Testis (tissue), 3 donors: ENCODE measurements around the gene ARHGAP25. TPM values are rescaled to one million over a fixed set of nuclear protein-coding genes. Genes with fewer than 3 reads are reported as not detected.

Source experiments
- DNase-seq: peaks from one replicate; pipeline ENCODE4 v3.0.0-alpha.2; 2019
- H3K27ac ChIP-seq, 2 donors: fragments of 200-600 bp; sonication (generic); one replicate each; pipeline ENCODE4 v1.5.1; 2019
- H3K27me3 ChIP-seq: fragments of 200-600 bp; sonication (generic); one replicate; pipeline ENCODE4 v1.5.1; 2019
- H3K36me3 ChIP-seq: fragments of 200-600 bp; sonication (generic); one replicate; pipeline ENCODE4 v1.5.1; 2017; ENCODE audit warnings: low read depth; ENCODE audit errors: missing control alignments
- H3K4me1 ChIP-seq: fragments of 200-600 bp; sonication (generic); one replicate; pipeline ENCODE4 v1.5.1; 2019
- H3K4me3 ChIP-seq, 2 donors: fragments of 200-600 bp; sonication (generic); one replicate each; pipeline ENCODE4 v1.5.1; 2017 to 2019
- H3K9me3 ChIP-seq: fragments of 200-600 bp; sonication (generic); one replicate; pipeline ENCODE4 v1.5.1; 2017
- POLR2A ChIP-seq: fragments of 450-650 bp; IDR thresholded peaks from one replicate; pipeline ENCODE4 v1.6.1; 2017; ENCODE audit warnings: antibody characterized with exemption, mild to moderate bottlenecking, moderate library complexity
- WGBS, 2 donors: methylation state at CpG; one replicate each; pipeline ENCODE4 v1.1.5; 2018; 5-methylcytosine and 5-hydroxymethylcytosine counted together
- intact Hi-C: fragments of 100-400 bp; cut with DNase I; formaldehyde crosslinking; loops from one replicate; pipeline ENCODE4 v1.15.1; 2023; ENCODE audit warnings: low total_unique reads
- polyA plus RNA-seq: library from polyadenylated mRNA; stranded (reverse); fragments of 350-450 nt; fragmentation: Illumina TruSeq; extraction: RNeasy Lipid Tissue Mini Kit (QIAGEN cat#74804); gene quantifications from one replicate; pipeline ENCODE4 v1.2.3, GENCODE V29; 2014; ENCODE audit warnings: low read depth, low replicate concordance; ENCODE audit not compliant: insufficient read depth
- total RNA-seq, 2 donors: library from RNA; depleted of rRNA; stranded (reverse); fragments of >200 nt; gene quantifications; one replicate each; pipeline ENCODE4 v1.2.3, GENCODE V29; 2016
- TF ChIP-seq, protein P1 (sequence below), 3 experiments: fragments of 450-650 bp in 2 of 3; fragments of 200-600 bp in 1 of 3; sonication (generic) in 1 of 3; IDR thresholded peaks; one replicate each; pipeline ENCODE4 v1.5.1; 2016 to 2019; ENCODE audit warnings: antibody characterized with exemption in 3 of 3, mild to moderate bottlenecking in 2 of 3, moderate library complexity in 1 of 3

The ARHGAP25 gene
- total and polyA plus RNA-seq, 3 donors from 2014 or later = 6.2 to 8.2 (median 6.7) TPM

DNA sequence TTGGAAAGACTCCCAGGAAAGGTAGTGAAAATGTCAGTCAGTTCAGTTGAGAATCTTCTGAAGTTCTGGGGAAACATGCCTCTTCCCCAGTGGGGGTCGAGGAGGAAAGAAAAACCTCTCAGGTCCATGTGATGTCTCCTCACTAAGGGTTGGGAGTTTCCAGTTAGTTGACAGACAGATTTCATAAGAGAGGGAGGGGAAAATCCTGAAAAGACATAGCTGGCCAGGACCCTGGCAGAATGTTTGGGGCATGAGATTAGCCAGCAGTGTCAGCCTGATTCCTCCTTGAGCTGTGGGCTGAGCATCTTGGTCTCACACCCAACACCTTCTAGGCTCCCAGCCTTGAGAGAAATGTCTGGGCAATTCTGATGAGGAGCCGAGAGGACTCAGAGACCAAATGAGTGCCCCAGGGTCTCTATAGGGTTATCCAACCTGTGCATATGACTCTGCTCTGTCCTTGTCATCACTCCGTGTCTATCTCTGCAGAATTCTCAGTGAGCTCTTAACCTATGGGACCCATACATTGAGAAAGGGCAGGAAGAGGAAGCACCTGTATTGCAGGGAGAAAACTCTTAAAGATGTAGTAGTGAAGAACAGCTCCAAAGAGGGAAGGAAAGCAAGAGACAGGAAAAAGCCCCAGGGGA, 122.7 kb downstream of the ARHGAP25 start:
- Histone ChIP-seq H3K4me1 (no peaks in the 10 kb centered on the region), H3K4me3 (no peak overlapping the region), H3K27me3 (no peaks in the 10 kb centered on the region), H3K27ac (no peak overlapping the region), H3K9me3 (no peaks in the 10 kb centered on the region), H3K36me3 (no peaks in the 10 kb centered on the region)
- 67 to 86% methylated on average over 1 to 3 of the region's 3 CpGs for WGBS, 2 donors
- intact Hi-C loops = no loop called here
- TF ChIP-seq, protein P1, sequence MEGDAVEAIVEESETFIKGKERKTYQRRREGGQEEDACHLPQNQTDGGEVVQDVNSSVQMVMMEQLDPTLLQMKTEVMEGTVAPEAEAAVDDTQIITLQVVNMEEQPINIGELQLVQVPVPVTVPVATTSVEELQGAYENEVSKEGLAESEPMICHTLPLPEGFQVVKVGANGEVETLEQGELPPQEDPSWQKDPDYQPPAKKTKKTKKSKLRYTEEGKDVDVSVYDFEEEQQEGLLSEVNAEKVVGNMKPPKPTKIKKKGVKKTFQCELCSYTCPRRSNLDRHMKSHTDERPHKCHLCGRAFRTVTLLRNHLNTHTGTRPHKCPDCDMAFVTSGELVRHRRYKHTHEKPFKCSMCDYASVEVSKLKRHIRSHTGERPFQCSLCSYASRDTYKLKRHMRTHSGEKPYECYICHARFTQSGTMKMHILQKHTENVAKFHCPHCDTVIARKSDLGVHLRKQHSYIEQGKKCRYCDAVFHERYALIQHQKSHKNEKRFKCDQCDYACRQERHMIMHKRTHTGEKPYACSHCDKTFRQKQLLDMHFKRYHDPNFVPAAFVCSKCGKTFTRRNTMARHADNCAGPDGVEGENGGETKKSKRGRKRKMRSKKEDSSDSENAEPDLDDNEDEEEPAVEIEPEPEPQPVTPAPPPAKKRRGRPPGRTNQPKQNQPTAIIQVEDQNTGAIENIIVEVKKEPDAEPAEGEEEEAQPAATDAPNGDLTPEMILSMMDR (IDR thresholded peaks at IDR 0.05) = no peak
- no peak for TF ChIP-seq POLR2A
- DNase-seq = no peak

- Histone ChIP-seq H3K27me3 (no peaks in the 10 kb centered on the region), H3K27ac (no peak overlapping the region), H3K36me3 (no peaks in the 10 kb centered on the region), H3K4me1 (peaks cover 4% of the 10 kb centered on the region), H3K9me3 (no peaks in the 10 kb centered on the region), H3K4me3 (no peak overlapping the region)
- no peak for DNase-seq
- 85 to 87% methylated on average over 4 of the region's 4 CpGs for WGBS, 2 donors
- intact Hi-C loops = no loop called here
- TF ChIP-seq, protein P1 (IDR thresholded peaks at IDR 0.05) = no peak
- TF ChIP-seq POLR2A = no peak
Measured at GRCh38 chr2:68857855-68858456, 123.3 kb downstream of the ARHGAP25 start.

DNA sequence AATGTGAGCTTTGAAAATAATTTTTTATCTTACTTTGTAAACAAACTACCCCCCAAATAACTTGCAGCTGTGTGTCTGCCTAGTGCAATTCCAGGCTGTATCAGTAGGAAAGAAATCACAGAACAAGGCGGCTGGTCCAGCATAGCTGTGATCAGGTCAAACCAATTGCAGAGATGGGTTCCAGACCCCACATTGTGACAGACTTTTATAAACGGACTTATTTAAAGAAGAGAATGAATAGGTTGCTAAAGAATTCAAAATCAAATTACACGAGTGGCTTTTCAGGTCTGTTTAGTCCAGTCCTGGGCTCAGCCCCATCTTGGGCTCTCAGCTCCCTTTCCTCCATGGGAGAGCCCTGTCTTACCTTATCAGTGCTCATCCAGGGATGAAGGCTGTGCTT, 125.5 kb downstream of the ARHGAP25 start:
- Histone ChIP-seq H3K4me3 (no peak overlapping the region), H3K36me3 (no peaks in the 10 kb centered on the region), H3K27ac (no peak overlapping the region), H3K9me3 (no peaks in the 10 kb centered on the region), H3K27me3 (no peaks in the 10 kb centered on the region), H3K4me1 (peaks cover 7% of the 10 kb centered on the region)
- intact Hi-C loops = no loop called here
- 85 to 93% methylated on average over 3 of the region's 3 CpGs for WGBS, 2 donors
- TF ChIP-seq POLR2A = no peak
- TF ChIP-seq, protein P1 (IDR thresholded peaks at IDR 0.05) = no peak
- DNase-seq = no peak

DNA sequence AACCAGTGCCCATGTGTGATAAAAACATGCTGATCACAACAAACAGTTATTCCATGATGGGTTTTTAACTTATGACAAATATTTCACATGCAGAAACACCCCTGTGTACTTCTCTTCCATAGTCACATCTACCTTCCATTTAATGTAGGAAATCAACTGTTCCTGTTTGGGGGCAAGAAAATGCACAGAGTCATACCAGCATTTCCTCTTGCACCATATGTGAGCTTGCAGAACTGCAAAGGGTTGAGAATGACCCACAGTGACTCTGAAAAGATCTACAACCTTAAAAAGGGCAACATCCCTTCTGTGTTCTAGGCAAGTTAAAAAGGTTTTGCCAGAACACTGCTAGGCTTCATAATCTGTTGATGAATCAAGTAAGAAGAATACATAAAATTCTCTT, 126.7 kb downstream of the ARHGAP25 start:
- Histone ChIP-seq H3K27me3 (no peaks in the 10 kb centered on the region), H3K36me3 (no peaks in the 10 kb centered on the region), H3K9me3 (no peaks in the 10 kb centered on the region), H3K4me3 (no peak overlapping the region), H3K4me1 (peaks cover 7% of the 10 kb centered on the region), H3K27ac (no peak overlapping the region)
- no peak for TF ChIP-seq POLR2A
- TF ChIP-seq, protein P1 (IDR thresholded peaks at IDR 0.05) = no peak
- intact Hi-C loops = no loop called here
- no peak for DNase-seq

DNA sequence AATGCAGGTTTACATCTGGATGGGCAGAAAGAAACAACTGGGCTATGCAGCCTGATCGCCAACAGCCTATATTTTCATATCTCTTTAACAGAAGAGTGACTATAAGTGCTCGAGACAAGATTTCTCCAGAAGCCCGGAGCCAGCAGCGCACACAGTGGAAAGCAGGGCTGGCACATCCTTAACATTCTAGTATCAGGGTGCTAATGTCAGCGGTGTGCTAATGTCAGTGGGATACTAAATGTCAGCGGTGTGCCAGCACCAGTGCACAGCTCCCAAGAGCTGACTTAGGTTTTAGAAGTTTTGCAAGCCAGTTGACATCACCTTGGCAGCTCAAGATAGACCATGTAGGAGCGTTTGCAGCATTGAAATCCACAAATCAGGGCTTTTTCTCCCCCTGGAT, 128.3 kb downstream of the ARHGAP25 start:
- DNase-seq = no peak
- peaks cover 7% of the 10 kb centered on the region for H3K4me1 ChIP-seq
- intact Hi-C loops = no loop called here
- WGBS, 2 donors = 29 to 35% methylated on average over 5 to 7 of the region's 7 CpGs
- H3K27me3 ChIP-seq = no peaks in the 10 kb centered on the region
- H3K27ac ChIP-seq = no peak overlapping the region
- H3K9me3 ChIP-seq = no peaks in the 10 kb centered on the region
- no peaks in the 10 kb centered on the region for H3K36me3 ChIP-seq
- TF ChIP-seq, protein P1 (IDR thresholded peaks at IDR 0.05) = no peak
- no peak for TF ChIP-seq POLR2A
- no peak overlapping the region for H3K4me3 ChIP-seq
